Measurements from ENCODE around the gene GSN.
"Not testable (repeated sequence)": the region's sequence is repeated elsewhere in the genome, so short reads cannot be mapped to it uniquely, and the experiment has no call there.

The GSN gene

GRCh38 chr9:121289026-121289771, 21.2 kb downstream of the GSN start:
- DNase-seq: peak; percentile 69

DNA sequence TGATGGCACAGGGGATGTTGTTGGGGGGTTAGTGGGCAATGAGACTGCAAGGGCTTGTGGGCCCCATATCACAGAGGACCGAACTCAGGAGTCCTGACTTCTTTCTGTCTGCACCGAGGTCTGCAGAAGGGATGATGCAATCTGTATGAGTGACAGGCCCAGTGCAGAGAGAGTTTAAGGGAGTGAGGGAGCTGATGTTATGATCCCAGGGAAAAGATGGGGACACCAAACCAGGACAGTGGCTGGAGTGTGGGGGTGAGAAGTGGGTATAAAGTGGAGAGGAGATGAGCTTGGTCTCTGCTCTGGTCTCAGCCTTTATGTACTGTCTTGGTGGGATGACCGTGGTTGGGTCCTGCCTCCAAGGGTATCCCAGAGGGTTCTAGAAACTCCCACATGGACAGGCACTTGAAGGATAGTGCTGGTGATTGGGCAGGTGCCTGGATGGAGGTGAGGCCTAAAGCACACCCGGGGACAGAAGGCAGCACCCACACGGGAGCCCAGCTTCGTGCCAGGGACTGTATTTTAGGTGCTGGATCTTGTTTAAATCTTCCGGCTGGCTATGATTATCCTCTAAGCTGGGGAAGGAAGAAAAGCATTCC, 21.9 kb downstream of the GSN start:
- no peak for DNase-seq

DNA sequence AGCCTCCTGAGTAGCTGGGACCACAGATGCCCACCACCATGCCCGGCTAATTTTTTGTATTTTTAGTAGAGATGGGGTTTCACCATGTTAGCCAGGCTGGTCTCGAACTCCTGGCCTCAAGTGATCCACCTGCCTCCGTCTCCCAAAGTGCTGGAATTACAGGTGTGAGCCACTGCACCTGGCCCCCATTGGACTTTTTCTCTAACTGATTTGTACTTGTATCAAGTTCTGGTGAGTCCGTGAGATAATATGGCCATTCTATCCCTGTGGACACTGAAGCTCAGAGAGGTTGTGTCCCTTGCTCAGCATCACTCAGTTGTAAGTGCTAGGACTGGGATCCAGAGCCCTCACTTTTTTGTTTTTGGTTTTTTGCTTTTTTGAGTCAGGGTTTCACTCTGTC, 23.6 kb downstream of the GSN start:
- DNase-seq: not testable (repeated sequence)

GRCh38 chr9:121292051-121292450, 24.1 kb downstream of the GSN start:
- no peak for DNase-seq

DNA sequence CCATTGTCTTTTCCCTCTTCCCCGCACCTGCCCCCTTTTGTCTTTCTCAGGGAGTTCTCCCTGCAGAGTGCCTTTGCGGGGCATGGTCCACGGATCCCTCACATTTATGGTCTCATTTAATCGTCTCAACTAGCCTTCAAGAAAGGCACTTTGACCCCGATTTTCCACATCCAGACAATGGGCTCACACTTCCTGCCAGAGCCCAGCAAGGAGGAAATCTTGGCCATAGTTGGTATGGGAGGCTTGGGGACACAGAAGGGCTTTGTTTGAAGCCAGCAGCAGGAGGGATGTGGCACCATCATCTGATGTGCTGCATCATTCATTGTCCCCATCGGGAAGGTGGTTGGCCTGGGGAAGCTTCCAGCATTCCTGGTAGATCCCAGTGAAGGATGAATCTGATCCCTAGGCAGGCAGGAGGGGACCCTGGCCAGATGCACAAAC, 24.9 kb downstream of the GSN start:
- DNase-seq: no peak

DNA sequence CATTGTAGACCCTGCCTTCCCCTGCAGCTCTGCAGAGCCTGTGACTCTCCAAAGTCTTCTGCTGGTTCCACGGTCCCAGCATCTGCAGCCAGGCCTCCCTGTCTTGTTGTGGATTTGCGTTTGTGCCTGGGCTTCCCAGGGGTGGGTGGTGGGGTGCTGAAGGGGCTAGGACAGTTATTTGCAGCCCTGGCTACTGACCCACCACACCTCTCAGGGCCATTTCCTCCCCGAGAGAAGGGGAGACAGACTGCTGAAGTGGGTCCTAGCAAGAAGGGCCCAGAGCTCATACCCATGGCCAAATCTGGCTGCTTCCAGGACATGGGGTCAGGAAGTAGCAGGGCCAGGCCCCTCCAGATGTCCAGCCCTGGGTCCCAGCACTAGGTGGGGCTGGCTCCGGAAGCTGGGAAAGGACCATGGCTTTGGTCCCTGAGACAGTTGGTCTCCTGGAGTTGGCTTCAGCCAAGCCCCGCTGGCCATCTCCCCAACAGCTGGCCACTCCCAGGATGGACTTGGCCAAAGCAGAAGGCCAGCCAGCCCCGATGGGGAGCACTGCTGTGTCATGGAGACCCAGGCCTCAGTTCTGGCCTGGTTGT, 26.3 kb downstream of the GSN start:
- no peak for DNase-seq

DNA sequence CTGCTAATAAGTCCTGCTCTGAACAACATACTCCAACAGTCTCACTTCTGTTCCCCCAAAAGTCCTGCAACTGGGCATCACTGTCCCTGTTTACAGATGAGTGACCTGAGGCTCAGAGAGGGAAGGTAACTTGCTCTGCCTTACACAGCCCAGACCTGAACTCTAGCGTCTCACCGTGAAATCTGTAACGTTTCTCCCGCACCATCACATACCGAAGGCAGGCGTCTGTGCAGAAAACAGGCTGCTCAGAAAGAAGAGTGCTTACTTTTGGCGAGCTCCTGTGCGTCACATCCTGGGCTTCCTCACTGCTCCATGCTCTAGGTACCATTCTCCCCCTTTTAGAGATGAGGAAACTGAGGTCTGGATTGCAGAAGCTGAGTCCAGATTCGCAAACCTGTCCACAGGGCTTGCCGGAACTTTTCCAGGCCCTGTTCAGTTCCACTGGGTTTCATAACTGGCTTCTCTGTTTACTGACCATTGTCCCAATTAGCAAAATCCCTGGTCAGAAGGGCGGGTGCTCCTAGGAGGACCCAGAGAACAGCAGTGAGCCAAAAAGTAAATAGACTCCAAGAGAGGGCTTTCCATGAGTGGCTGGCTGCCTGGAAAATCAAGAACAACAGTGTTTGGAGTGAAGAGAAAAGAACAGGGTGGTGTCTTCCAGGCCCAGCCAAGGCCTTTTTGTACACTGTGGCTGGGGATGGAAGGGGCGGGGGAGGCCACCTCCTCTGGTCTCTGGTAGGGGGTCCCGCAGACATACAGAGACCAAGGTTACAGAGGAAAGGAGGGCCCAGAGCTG, 27.1 kb downstream of the GSN start:
- no peak for DNase-seq

DNA sequence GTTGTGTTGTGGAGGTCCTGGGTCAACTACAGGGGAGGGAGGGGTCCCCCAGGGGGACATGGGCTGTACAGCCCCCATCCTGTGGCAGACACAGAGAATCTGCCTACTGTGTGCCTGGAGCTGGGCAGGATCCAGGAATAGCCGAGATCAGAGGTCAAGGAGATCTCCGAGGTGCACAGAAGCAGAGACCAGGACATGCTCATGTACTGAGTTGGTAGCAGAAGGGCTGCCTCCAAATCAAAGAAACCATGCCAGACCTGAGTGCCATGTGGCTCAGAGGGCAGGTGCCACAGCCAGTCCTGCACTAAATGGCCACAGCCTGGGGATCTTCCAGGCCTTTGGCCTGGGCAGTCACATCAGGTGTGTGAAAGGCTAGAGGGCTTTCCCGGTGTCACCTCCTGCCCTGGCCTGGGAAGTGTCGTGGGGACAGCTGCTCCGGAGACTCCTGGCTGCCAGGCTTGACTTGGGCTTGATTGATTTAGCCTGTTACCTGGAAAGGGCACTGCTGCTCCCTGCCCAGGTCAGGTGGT, 27.8 kb downstream of the GSN start:
- no peak for DNase-seq

DNA sequence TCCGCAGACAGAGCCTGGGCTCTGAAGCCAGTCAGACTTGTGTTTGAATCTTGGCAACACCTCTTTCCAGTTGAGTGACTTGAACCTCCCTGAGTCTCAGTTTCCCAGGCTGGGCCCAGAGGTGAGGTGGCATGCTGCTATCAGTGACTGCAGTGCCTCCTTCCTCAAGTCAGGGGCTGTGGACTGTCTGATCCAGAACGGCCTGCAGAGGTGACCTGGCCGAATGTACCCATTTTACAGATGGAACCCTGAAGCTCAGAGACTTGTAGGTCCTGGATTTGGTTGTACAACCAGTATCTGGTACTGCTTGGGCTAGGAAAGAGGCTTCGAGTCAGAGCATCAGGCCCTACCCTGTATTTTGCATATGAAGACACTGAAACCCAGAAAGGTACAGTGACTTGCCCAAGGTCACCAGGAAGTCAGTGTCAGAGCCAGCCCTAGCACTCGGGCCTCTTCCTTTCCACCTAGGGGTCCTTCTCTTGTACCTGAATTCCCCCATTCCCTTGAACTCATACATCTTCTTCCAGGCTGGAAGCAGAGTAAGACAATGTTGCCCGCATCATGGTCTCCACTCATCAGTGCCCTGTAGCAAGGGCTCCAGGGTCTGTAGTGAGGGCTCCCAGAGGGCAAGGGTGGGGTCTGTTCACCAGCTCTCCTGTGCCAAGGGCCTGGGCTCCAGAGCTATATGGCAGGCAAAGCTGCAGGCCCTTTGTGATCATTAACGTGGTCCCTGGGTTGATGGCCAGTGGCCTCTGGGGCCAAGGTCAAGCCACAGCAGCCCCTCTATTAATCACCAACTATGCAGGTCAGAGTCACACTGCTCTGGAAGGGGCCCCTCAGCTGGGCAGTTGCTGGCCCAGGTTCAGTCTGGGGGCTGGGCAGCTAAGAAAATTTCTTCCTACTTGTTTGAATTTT, 28.5 kb downstream of the GSN start:
- DNase-seq: no peak

GRCh38 chr9:121297389-121297788, 29.4 kb downstream of the GSN start:
- no peak for DNase-seq

DNA sequence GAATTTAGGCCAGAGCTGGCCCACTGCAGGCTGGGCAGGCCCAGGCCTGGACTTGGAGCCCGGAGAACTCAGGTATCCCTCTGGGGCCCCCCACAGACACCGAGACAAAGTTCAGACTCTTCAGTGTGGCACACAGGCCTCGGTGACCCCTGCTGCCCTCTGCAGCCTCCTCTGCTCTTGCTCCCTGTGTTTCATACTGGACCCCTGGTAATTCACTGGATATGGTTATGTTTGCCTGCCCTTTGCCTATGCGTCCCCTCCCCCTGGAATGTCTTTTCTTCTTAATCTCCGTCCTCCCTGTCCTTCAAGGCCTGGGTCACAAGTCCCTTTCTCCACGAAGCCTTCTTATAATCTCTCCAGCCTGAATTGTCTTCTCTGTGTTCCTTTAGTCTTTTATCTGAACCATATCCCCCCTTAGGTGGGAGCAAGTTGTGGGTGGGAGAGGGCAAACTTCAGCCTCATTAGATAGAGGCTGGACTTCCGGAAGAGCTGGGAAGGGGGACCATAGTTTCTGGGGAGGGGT, 30.1 kb downstream of the GSN start:
- DNase-seq: no peak

GRCh38 chr9:121298689-121299466, 30.9 kb downstream of the GSN start:
- DNase-seq: peak; percentile 72

DNA sequence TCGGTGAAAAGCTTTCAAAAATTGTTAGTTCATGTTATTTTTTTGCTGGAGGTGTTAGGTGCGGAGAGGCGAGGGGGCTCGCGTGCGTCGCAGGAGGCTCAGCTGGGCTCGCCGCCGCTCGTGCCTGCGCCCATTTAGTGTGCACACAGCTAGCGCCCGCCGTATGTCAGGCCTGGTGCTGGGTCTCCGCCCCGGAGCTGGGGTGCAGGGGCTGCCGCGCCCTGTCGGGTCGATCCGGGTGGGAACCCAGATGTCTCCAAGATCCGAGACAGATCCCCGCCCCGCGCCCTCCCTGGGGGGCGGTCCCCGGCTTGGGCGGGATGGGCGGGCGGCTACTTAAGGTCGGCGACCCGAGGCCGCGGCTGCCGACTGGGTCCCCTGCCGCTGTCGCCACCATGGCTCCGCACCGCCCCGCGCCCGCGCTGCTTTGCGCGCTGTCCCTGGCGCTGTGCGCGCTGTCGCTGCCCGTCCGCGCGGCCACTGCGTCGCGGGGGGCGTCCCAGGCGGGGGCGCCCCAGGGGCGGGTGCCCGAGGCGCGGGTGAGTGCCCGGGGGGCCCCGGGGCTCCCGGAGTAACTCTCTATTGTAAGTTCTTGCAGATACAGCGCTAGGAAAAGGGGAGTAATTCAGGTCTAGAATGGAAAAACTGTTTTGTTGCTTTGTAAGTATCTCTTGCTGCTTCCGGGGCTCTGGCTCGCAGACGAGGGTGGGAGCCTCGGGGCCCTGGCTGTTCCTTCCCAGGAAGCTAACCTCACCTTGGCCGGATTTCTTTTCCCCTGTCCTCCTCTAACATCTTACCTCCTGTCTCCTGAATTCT, 31.7 kb downstream of the GSN start:
- peak; percentile 47 for DNase-seq

- DNase-seq: no peak
These were observed 32.5 kb downstream of the GSN start for GRCh38 chr9:121300283-121301119.

GRCh38 chr9:121301881-121302286, 33.9 kb downstream of the GSN start:
- no peak for DNase-seq

- DNase-seq: no peak
These were observed 34.4 kb downstream of the GSN start for GRCh38 chr9:121302341-121302740.

DNA sequence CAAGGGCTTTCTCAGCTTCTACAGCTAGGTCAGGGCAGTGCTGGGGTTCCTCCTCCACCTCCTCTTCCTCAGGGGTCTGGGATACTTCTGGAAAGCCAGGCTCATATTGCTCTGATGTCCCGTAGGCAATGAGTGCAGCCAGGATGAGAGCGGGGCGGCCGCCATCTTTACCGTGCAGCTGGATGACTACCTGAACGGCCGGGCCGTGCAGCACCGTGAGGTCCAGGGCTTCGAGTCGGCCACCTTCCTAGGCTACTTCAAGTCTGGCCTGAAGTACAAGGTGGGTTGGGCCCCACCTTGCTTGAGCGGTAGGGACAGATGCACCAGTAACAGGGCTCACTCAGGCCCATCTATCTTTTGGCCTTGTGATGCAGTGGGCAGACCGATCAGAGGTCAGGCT, 34.8 kb downstream of the GSN start:
- no peak for DNase-seq
